Neutrophil (primary cell): Measurements from ENCODE around the gene CABLES2.

Experiments
- H3K27ac ChIP-seq: fragments of 200-600 bp; sonication (generic); 2 replicates; pipeline ENCODE4 v1.5.1; 2016; ENCODE audit warnings: mild to moderate bottlenecking, moderate library complexity
- H3K27me3 ChIP-seq: fragments of 200-600 bp; sonication (generic); 2 replicates; pipeline ENCODE4 v1.6.0; 2016; ENCODE audit warnings: mild to moderate bottlenecking
- H3K36me3 ChIP-seq: fragments of 200-600 bp; sonication (generic); 2 replicates; pipeline ENCODE4 v1.5.1; 2017
- H3K4me1 ChIP-seq, 2 experiments: fragments of 200-600 bp in 1 of 2; sonication (generic) in 1 of 2; 1 replicate in 1 of 2; 2 replicates in 1 of 2; pipeline versions ENCODE4 v1.5.1 to v1.6.1; 2013 to 2016; ENCODE audit warnings: low read depth in 1 of 2, low read length in 1 of 2, mild to moderate bottlenecking in 1 of 2, moderate library complexity in 1 of 2; ENCODE audit not compliant: control insufficient read depth in 1 of 2, insufficient read depth in 1 of 2
- H3K4me3 ChIP-seq, 2 experiments: fragments of 200-600 bp in 1 of 2; sonication (generic) in 1 of 2; 1 replicate in 1 of 2; 2 replicates in 1 of 2; pipeline ENCODE4 v1.5.1; 2013 to 2016; ENCODE audit warnings: low read depth in 1 of 2, low read length in 1 of 2, mild to moderate bottlenecking in 1 of 2, moderate library complexity in 1 of 2
- H3K9me3 ChIP-seq: fragments of 200-600 bp; sonication (generic); 2 replicates; pipeline ENCODE4 v1.5.1; 2016
- CTCF ChIP-seq: fragments of 200-600 bp; sonication (generic); IDR thresholded peaks from 2 replicates; pipeline ENCODE4 v1.5.1; 2016; ENCODE audit warnings: antibody characterized with exemption

CABLES2 gene

GRCh38 chr20:62423326-62423706, 16.2 kb upstream of the CABLES2 start:
- Histone ChIP-seq H3K27me3 (peaks cover 27% of the 10 kb centered on the region), H3K4me1 (no peaks in the 10 kb centered on the region)

DNA sequence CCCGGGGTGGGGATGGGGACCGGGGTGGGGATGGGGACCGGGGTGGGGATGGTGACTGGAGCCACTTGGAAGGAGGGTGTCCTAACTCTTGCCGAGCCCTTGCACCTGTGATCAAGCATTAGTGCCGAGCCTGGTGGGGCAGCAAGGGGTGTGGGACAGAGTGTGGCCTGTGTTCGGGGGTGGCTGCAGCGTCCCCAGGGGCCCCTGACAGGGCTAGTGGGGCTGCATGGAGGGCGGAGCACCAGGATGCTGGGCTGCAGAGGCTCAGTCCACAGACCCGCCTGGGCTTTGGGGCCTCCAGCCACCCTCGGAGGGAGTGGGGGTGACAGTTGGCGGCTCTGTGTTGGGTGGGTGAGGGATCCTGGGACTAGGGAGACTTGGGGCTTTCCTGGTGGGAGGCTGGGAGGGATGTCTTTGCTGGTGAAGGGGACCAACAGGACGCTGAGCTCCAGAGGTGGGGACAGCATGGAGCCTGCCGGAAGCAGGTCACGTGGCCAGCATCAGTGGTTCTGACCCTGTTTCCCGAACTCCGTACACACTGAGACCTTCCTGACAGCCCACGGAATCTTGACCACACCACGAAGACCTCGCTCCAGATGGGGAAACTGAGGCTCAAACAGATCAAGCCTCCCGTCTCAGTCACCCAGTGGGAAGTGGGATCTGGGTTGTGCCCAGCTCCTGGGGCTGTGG, 15.7 kb upstream of the CABLES2 start:
- Histone ChIP-seq H3K9me3 (no peaks in the 10 kb centered on the region), H3K27me3 (peaks cover 26% of the 10 kb centered on the region), H3K4me1 (no peaks in the 10 kb centered on the region), H3K27ac (no peak overlapping the region), H3K4me3 (no peak overlapping the region), H3K36me3 (no peaks in the 10 kb centered on the region)
- TF ChIP-seq CTCF, result no peak

More at GRCh38 chr20:62423326-62423706, 16.2 kb upstream of the CABLES2 start:
- H3K27ac ChIP-seq, result no peak overlapping the region
- no peaks in the 10 kb centered on the region for H3K36me3 ChIP-seq
- H3K4me3 ChIP-seq, result no peak overlapping the region
- no peaks in the 10 kb centered on the region for H3K9me3 ChIP-seq
- no peak for TF ChIP-seq CTCF

DNA sequence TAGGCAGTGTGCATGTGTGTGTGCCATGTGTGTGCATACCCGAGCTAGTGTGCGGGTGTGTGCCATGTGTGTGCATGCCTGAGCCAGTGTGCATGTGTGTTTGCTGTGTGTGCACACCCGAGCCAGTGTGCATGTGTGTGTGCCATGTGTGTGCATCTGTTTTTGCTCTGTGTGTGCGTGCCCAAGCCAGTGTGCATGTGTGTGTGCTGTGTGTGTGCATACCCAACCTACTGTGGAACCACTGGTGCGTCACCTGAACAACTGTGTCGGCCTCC, 14.6 kb upstream of the CABLES2 start:
- Histone ChIP-seq H3K9me3 (no peaks in the 10 kb centered on the region), H3K27me3 (peaks cover 23% of the 10 kb centered on the region), H3K36me3 (no peaks in the 10 kb centered on the region), H3K4me1 (no peaks in the 10 kb centered on the region), H3K27ac (no peak overlapping the region), H3K4me3 (no peak overlapping the region)
- TF ChIP-seq CTCF, result no peak

- no peaks in the 10 kb centered on the region for H3K36me3 ChIP-seq
- H3K27me3 ChIP-seq, result peaks cover 22% of the 10 kb centered on the region
- H3K9me3 ChIP-seq, result no peaks in the 10 kb centered on the region
- no peak overlapping the region for H3K4me3 ChIP-seq
- H3K4me1 ChIP-seq, result no peaks in the 10 kb centered on the region
- no peak for TF ChIP-seq CTCF
- no peak overlapping the region for H3K27ac ChIP-seq
These were observed 14.0 kb upstream of the CABLES2 start for GRCh38 chr20:62420846-62421715.

GRCh38 chr20:62419759-62420158, 12.7 kb upstream of the CABLES2 start:
- no peaks in the 10 kb centered on the region for H3K36me3 ChIP-seq
- H3K4me1 ChIP-seq, result no peaks in the 10 kb centered on the region
- H3K27ac ChIP-seq, result no peak overlapping the region
- no peak overlapping the region for H3K4me3 ChIP-seq
- no peak for TF ChIP-seq CTCF
- H3K9me3 ChIP-seq, result no peaks in the 10 kb centered on the region
- peaks cover 22% of the 10 kb centered on the region for H3K27me3 ChIP-seq
